Suppressor macrophage treated with lipopolysaccharide for 4 hours (primary cell): Measurements from ENCODE around the gene FGFR1OP2.
"Not testable (repeated sequence)": the region's sequence is repeated elsewhere in the genome, so short reads cannot be mapped to it uniquely, and the experiment has no call there.

ENCODE experiments used
- DNase-seq: peaks from one replicate; pipeline ENCODE4 v3.0.0-alpha.2; 2020

The FGFR1OP2 gene

DNA sequence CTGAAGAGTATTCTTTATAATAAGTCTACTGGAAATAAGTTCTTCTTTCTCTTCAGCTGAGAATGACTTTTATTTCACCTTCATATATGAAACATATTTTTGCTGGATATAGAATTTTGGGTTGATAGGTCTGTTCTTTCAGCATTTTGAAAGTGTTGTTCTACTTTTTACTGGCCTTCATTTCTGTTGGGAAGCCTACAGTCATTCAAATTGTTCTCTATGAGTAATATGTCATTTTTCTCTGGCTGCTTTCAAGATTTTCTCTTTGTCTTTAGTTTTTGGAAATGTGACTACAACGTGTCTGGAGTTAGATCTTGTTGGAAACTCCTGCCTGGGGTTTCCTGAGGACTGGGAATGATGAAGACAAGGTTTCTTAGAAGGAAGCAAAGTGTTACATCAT, 10.0 kb downstream of the FGFR1OP2 start:
- no peak for DNase-seq

DNA sequence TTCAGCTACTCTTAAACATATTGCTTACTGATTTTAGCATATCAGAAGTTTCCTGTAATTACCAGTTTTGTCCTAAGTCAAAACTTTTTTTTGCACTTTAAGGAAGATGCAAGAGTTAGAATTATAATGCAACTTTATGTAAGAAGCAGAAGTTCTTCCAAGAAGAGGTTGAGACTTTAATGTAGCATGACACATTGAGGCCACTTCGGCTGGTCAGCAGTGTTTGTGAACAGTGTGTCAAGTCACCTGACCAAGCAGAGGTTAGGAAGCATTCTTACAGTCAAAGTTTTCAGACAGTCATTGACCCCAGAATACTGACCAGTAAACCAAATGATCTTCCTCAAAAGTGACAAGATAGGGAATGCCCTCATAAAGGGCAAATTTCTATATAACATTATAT, 15.2 kb downstream of the FGFR1OP2 start:
- peak; percentile 92 for DNase-seq

DNA sequence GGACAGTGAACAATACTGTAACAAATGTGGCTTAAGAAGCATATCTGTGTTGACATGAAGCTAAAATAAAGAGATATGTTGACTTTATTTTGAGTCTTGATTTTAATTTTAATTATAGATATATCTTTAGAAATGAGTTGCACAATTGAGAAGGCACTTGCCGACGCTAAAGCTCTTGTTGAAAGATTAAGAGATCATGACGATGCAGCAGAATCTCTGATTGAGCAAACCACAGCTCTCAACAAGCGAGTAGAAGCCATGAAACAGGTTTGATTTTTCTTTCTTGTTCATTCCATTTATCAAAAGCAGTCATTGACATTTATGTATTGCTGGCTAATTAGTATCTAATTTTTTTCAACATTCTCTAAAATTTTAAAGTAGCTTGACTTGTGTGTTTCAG, 15.8 kb downstream of the FGFR1OP2 start:
- DNase-seq, result peak; percentile 55

DNA sequence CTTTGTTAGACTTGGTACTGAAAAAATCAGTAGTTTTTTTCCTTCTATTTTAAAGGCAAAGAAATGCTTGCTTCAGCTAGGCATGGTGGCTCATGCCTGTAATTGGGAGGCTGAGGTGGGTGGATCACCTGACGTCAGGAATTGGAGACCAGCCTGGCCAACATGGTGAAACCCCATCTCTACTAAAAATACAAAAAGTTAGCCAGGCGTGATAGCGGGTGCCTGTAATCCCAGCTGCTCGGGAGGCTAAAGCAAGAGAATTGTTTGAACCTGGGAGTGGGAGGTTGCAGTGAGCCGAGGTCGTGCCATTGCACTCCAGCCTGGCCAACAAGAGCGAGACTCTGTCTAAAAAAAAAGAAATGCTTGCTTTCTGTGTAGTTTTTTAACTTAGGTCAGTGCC, 23.1 kb downstream of the FGFR1OP2 start:
- not testable (repeated sequence) for DNase-seq

DNA sequence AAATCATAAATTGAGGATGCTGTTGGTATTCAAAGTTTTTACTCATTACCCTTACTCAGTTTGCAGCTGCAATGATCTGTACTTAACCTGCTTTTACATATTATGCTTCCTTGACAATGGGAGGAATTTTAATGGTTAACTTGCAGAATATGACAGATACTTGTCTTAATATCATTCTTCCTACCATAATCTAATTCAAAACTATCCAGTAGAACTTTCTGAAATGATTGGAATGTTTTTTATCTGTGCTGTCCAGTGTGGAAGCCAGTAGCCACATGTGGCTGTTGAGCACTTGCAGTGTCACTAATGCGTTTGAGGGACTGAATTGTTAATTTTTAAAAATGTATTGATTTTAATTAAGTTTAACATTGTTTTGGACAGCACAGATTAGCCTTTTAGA, 23.5 kb downstream of the FGFR1OP2 start:
- DNase-seq, result no peak

DNA sequence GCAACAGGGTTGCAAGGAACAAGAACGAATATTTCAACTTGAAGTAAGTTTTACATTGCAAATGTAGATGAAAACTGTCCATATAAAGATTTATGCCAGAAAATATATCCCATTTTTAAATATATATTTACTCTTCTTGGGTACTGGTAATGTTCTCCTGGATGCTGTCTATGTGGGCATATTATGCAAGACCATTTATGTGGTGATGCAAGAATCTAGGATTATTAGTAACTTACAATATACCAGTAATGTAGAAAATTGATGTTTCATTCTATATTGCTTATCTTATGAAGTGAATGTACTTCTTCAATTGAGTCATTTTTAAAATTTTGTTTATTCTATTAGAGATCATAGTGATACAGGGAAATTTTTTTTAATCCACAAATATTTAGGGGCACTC, 25.1 kb downstream of the FGFR1OP2 start:
- no peak for DNase-seq

DNA sequence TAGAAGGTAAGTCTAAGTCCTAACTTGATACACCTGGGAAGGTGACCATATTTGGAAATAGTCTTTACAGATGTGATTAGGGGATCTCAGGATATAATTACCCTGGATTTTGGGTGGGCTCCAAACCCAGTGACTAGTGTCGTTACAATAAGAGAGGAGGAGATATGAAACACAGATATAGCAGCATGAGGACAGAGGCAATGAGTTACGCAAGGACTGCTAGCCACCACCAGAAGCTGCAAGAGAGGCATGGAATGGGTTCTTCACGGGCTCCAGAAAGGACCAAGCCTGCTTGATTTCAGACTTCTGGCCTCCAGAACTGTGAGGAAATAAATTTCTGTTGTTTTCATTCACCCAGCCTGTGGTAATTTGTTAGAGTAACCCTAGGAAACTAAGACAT, 28.6 kb downstream of the FGFR1OP2 start:
- DNase-seq, result no peak

DNA sequence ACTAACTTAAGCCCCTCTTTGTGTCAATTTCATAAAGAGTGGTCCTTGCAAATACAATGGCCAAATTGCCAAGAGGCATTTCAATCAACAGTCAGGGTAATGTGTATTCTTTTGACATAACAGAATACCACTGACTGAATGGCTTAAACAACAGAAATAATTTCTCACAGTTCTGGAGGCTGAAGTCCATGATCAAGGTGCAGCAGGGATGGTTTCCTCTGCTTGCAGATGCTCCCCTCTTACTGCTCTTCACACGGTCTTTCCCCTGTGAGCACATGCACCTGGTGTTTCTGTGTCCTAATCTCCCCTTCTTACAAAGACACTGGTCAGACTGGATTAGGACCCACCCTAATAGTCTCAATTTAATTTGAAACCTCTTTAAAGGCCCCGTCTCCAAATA, 31.9 kb downstream of the FGFR1OP2 start:
- DNase-seq, result no peak

DNA sequence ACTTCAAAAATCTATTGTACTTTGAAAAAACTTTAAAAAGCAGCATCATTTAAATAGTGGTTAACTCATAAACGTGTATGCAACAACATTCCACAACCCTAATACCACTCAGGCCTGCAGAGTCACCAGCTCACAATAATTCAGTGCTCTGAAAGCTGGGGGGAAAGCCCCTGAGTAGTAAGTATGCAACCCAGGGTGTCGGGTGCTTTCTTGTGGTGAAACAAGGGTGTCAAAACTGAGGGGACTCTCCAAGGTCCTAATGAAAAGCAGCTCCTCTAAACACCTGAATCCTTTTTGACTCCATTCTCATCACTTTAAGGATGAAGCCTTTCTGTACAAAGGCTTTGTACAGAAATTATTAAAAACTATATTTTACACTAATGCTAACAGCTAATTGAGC, 33.7 kb downstream of the FGFR1OP2 start:
- no peak for DNase-seq

DNA sequence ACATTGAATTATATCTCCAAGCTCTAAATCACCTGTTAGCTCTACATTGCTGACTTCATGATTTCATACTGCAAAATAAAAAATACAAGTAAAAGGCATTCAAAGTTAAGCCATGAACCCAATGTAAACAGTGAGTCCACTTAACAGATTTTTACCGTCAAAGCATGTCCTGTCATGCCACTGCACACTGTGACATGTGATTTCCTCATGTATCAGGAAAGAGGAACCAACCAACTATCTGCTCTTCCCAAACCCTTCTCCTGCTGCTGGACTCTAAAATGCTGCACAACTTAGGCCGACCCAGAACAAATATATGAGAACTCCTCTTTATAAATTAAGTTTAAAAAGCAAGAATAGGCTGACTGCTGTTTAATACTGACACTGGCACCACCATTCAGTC, 38.4 kb downstream of the FGFR1OP2 start:
- DNase-seq, result peak; percentile 44

DNA sequence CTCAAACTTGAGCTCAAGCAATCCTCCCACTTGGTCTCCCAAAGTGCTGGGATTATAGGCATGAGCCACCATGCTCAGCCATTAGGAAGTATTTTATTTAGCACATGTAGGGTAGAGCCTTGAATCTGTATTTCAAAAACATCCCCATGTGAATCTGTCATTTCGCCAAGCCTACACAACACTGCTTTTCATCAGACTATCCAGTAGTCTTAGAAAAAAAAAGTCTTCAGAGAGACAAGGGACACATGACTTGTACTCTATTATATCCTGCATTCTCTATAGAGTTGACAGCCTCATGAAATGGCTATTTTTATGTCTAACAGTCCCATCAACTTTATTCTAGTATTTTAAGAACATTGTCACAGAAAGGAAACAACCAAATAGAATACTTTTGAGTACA, 40.5 kb downstream of the FGFR1OP2 start:
- DNase-seq, result no peak

DNA sequence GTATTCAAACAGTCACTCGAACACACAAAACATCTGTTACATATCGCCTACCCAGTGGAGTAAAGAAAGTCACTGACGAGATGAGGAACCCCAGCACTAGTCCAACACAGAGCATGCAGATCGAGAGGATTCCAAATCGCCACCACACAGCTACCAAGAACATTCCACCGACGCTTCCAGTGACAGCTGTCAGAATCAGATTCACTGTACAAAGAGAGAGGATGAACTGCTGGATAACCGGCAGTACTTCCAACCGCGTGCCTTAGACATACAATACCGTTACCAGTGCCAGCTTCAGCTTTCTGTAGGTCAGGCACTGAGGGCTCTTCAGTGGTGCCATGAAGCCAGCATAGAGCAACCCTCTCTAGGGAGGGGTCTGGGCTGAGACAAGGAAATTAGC, 41.5 kb downstream of the FGFR1OP2 start:
- DNase-seq, result no peak

DNA sequence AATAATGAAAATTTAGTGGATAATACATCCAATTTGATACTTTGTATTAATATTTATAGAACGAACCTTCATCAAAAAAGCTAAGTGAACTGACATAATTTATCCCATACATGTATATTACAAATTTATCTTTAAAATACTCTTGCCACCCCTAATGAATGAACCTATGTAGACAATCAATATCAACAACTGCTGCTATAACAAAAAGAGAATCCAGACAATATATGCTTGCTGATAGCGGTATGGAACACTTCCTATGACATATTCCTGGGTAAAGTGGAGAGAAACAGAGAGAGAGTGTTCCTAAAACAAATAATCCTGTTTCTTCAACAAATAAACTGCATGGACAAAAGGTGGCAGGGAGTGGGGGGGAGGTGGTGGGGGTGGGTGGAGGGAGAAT, 44.6 kb downstream of the FGFR1OP2 start:
- no peak for DNase-seq

DNA sequence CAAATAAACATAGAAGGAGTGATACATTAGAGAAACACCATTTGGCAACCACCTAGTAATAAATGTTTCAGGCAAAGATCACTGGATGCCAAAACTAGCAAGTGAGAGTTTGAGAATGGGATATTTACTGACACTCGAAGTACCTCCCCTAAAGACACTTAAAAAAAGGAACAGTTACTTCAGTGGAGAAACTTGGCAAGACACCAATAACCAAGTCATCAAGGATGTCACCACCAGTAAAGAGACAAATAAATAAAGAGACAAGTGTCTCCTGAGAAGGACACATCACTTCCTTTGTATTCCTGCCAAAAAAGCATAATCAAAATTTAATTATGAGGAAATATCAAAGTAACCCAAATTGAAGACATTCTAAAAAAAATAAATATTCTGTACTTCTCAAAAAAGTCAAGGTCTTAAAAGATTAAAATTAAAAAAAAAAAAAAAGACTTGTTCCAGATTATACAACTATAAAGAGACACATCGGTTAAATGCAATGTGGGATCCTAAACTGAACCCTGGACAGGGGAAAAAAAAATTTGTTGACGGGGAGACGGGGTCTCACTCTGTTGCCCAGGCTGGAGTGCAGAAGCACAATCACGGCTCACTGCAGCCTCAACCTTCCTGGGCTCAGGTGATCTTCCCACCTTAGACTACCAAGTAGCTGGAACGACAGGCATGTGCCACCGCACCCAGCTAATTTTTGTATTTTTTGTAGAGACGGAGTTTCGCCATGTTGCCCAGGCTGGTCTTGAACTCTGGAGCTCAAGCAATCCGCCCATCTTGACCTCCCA, 49.6 kb downstream of the FGFR1OP2 start:
- DNase-seq, result peak; percentile 76

DNA sequence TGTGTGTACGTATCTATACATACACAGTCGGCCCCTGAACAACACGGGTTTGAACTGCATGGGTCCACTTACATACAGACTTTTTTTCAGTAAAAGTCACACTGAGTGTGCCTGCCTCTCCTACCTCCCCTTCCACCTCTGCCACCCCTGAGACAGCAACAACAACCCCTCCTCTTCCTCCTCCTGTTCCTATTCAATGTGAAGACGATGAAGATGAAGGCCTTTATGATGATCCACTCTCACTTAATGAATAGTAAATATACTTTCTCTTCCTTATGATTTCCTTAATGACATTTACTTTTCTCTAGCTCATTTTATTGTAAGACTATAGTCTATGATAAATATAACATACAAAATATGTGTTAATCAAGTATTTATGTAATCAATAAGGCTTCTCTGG, 50.4 kb downstream of the FGFR1OP2 start:
- DNase-seq, result no peak

DNA sequence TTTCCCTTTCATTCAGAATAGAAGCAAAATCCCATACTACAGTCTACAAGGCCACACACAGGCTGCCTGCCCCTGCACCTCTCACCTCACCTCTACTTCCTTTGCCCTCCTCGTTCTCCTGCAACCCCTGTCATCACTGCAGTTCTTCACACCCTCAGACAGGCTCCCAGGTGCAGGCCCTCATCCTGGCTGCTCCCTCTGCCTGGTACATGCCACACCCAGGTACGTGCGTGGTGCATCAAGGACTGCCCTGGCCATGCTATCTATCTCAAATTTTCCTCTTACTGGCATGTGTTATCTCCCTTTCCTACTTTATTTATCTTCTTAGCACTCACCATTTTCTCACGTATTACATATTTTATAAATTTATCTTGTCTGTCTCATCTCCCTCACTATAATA, 51.6 kb downstream of the FGFR1OP2 start:
- DNase-seq, result no peak

DNA sequence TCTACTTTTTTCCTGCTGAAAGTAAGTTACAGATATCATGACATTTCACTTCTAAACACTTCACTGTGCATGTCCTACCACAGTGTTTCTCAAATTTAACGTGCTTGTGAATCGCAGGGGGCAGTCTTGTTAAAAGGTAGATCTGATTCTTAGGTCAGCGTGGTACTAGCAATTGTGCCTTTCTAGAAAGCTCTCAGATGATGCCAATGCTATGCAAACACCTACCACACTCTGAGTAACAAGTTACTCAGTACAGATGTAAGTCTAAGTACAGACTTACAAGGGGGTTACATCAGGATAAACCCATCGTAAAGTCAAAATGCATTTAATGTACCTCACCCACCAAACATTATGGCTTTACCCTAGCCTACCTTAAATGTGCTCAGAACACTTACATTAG, 53.6 kb downstream of the FGFR1OP2 start:
- DNase-seq, result no peak

DNA sequence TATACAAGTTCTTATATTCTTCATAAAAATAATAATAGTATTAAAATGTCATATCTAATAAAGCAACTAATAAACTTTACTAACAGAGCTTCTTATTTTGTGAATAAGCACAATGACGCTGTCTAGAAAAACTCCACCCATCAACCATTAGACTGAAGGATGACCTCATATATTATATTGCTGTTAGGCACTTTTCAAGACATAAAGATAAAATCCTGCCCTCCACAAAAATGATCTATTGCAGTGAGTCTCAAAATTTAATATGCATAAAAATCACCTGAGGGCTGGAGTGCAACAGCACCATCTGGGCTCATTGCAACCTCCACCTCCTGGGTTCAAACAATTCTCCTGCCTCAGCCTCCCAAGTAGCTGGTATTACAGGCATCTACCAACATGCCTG, 55.8 kb downstream of the FGFR1OP2 start:
- no peak for DNase-seq

DNA sequence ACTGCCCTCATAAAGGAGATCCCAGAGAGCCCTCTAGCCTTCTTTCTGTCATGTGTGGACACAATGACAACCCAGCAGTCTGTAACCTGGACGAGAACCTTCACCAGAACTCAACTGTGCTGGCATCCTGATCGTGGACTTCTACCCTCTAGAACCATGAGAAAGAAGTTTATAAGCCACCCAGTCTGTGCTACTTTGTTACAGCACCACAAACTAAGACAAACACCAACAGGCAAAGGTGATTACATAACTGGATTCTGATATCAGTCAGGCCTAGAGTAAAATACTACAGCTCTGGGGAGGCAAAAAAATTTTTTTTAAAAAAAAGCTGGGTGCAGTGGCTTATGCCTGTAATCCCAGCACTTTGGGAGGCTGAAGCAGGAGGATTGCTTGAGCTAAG, 57.4 kb downstream of the FGFR1OP2 start:
- no peak for DNase-seq

DNA sequence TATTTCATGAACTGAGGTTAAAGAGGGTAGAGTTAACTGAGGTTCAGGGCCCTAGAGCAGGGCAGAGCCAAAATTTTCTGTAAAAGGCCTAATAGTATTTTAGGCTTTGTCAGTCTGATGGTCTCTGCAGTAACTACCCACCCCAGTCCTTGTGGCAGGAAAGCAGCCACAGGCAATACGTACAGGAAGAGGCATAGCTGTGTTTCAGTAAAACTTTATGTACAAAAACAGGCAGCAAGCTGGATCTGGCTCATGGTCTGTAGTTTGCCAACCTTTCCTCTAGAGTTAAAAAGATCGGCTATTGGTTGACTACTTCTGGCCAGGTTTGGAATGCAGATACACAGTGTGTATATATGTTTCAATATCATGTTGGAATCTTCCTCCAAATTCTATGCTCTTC, 58.7 kb downstream of the FGFR1OP2 start:
- no peak for DNase-seq

DNA sequence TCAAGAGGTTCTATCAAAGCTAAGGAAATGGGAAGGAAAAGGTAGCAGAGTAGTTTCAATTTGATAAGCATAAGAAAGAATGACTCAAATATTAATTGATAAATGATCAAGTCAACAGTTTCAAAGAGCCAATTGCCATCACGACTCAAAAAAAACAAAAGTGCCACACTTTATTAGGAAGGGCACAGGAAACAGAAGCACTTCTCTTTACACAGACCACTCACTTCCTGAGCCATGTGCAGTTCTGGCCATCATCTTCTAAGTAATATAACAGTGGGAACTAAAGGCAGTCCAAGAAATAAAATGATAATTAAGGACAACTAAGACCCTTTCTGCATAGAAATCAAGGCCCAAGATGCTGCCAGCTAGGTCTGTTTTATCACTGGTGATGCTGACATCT, 62.7 kb downstream of the FGFR1OP2 start:
- DNase-seq, result no peak

DNA sequence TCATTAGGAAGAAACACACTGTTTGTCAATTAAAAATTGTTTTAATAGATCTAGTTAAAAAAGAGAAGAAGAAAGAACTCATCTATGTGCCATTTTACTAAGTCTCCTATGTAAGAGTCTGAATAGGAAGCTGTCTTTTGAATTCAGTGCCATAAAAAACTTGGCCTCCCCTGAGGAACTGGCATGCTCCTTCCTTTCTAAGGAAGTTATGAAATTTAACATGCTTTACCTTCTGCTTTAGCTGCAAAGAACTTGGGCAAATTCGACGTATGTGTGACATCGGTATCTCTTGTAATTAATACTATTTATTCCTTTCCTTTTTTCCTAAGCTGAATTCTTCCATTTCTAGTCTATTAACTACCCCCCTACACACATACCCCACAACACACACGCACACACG, 63.4 kb downstream of the FGFR1OP2 start:
- no peak for DNase-seq

DNA sequence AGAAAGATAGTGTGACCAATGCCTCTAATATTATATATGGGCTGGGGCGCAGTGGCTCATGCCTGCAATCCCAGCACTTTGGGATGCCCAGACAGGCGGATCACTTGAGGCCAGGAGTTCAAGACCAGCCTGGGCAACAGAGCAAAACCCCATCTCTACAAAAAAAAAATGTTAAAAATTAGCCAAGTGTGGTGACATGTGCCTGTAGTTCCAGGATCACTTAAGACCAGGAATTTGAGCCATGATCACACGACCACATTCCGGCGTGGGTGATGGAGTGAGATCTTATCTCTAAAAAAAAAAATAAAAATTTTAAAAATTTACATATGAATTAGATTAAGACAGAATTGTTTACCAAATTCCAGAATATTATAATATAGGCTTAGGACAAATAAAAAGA, 63.9 kb downstream of the FGFR1OP2 start:
- no peak for DNase-seq

DNA sequence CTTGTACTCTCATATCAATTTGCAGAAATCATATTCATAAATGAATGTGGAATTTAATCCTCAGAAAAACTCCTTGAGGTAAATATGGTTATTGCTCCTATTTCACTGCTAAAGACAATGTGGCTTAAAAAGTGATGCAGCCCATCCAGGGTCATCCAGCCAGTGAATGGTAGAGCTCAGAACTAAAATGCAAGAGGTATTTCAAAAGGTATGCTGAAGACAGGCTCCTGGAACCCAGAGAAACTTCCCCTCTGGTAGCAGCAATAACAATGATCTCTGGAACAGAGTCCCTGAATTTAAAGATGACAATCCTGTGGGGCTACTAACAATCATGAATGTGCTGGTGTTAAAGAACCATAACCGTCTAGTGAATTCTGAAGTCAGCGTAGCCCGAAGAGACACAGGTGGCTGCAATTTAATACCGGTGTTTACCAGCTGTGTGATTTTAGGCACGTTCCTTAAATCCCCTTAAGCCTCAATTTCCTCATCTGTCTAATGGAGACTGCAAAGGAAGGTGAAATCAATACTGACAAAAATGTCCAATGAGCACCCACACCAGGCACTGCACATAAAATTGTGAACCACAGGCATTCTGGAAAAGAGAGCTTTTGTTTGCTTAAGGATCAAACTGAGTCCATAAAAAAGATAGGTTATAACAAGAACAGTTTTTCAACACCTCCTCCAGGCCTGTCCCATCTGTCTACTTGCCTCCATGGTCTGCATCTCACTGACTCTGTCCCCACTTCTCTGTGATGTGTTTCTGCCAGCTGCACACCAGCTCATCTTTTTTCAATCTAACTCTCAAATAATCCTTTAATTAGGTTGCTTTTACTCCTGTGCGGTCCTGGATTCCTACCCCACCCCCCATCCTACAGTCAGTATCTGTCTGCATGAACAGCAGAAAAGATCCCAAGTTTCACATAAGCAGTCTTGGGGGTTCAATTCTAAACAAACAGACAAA, 65.4 kb downstream of the FGFR1OP2 start:
- DNase-seq, result no peak
